GM21529 (cell line): ENCODE data around the gene GOLGA6L7.
"Not testable (repeated sequence)": the region's sequence is repeated elsewhere in the genome, so short reads cannot be mapped to it uniquely, and the experiment has no call there.

Source experiments
- ATAC-seq: cut with Tn5 transposase; IDR thresholded peaks from one replicate; pipeline ENCODE4 v1.9.1; 2021; ENCODE audit not compliant: unreplicated experiment

The GOLGA6L7 gene

GRCh38 chr15:28848521-28848920 is at the start of gene GOLGA6L7:
TSS of gene GOLGA6L7 (minus strand) at chr15:28848644. CDS start at chr15:28848549, 95 bp downstream.
- not testable (repeated sequence) for ATAC-seq

GRCh38 chr15:28897861-28898585 is 49.6 kb upstream of the GOLGA6L7 start:
- no peak for ATAC-seq

- ATAC-seq = no peak
Measured at GRCh38 chr15:28896951-28897350, 48.5 kb upstream of the GOLGA6L7 start.

- no peak for ATAC-seq
Measured at GRCh38 chr15:28895566-28895965, 47.1 kb upstream of the GOLGA6L7 start.

- ATAC-seq = no peak
Measured at GRCh38 chr15:28895146-28895545, 46.7 kb upstream of the GOLGA6L7 start.

- ATAC-seq = no peak
Measured at GRCh38 chr15:28894631-28895030, 46.2 kb upstream of the GOLGA6L7 start.

- no peak for ATAC-seq
Measured at GRCh38 chr15:28892789-28893610, 44.6 kb upstream of the GOLGA6L7 start.

- no peak for ATAC-seq
Measured at GRCh38 chr15:28891588-28891987, 43.1 kb upstream of the GOLGA6L7 start.

GRCh38 chr15:28890711-28891495 is 42.5 kb upstream of the GOLGA6L7 start:
- ATAC-seq = no peak

GRCh38 chr15:28890291-28890690 is 41.8 kb upstream of the GOLGA6L7 start:
- ATAC-seq = not testable (repeated sequence)

- not testable (repeated sequence) for ATAC-seq
Measured at GRCh38 chr15:28889871-28890270, 41.4 kb upstream of the GOLGA6L7 start.

- ATAC-seq = no peak
Measured at GRCh38 chr15:28889346-28889745, 40.9 kb upstream of the GOLGA6L7 start.

- ATAC-seq = no peak
Measured at GRCh38 chr15:28888900-28889299, 40.5 kb upstream of the GOLGA6L7 start.

- ATAC-seq = no peak
Measured at GRCh38 chr15:28888302-28888894, 40.0 kb upstream of the GOLGA6L7 start.

GRCh38 chr15:28887339-28888174 is 39.1 kb upstream of the GOLGA6L7 start:
- no peak for ATAC-seq

- no peak for ATAC-seq
Measured at GRCh38 chr15:28886431-28887338, 38.2 kb upstream of the GOLGA6L7 start.

- ATAC-seq = no peak
Measured at GRCh38 chr15:28885630-28886430, 37.4 kb upstream of the GOLGA6L7 start, which contains the start of gene APBA2. TSS of gene APBA2 (plus strand) at chr15:28885974. CDS start at chr15:29053885, 167,911 bp downstream.

- no peak for ATAC-seq
Measured at GRCh38 chr15:28885128-28885629, 36.7 kb upstream of the GOLGA6L7 start.
